PC-9 (cell line): Measurements from ENCODE around the gene ATRNL1.

Experiments used
- CTCF ChIP-seq: fragments of 200-600 bp; sonication (generic); conservative IDR thresholded peaks from 2 replicates; pipeline ENCODE4 v1.6.1; 2017; ENCODE audit warnings: mixed run types, antibody characterized with exemption, mild to moderate bottlenecking, moderate library complexity
- EZH2 ChIP-seq: fragments of 200-600 bp; sonication (generic); IDR thresholded peaks from 2 replicates; pipeline ENCODE4 v1.8.0; 2017; ENCODE audit warnings: antibody characterized with exemption, low read depth

DNA sequence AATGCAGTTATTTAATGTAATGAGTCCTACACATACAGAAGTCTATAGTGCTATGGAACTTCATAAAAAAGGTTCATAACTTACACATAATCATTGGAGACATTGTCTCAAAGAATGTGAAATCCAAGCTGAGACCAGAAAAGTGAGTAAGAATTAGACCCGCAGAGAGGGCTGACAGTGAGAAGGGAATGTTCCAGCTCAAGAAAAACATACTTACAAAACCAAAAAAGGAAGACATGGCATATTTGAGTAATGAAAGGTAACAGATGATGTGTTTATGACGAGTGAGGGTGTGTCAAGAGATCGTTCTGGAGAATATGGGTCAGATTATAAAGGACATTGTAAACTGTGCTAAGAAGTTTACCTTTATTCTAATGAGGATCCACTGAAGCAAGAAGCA is 566.5 kb downstream of the ATRNL1 start:
- TF ChIP-seq CTCF (no peak), EZH2 (no peak)
